Parathyroid adenoma (tissue), 2 donors: ENCODE data around the gene KLHL28.
A peak's percentile ranks its signal among the peaks of the same experiment; 100 is the strongest.

Experiments used
- H2AFZ ChIP-seq: fragments of 300-600 bp; sonication (generic); one replicate; pipeline ENCODE4 v1.7.0; 2017; ENCODE audit warnings: antibody characterized with exemption, mild to moderate bottlenecking
- H3K27ac ChIP-seq: fragments of 300-600 bp; sonication (generic); one replicate; pipeline ENCODE4 v1.7.0; 2017
- H3K27me3 ChIP-seq: fragments of 300-600 bp; sonication (generic); one replicate; pipeline ENCODE4 v1.7.0; 2017; ENCODE audit warnings: low read length; ENCODE audit not compliant: control insufficient read depth, insufficient read depth
- H3K36me3 ChIP-seq: fragments of 300-600 bp; sonication (generic); one replicate; pipeline ENCODE4 v1.7.0; 2017; ENCODE audit warnings: low read length; ENCODE audit not compliant: control insufficient read depth, insufficient read depth
- H3K4me1 ChIP-seq: fragments of 300-600 bp; sonication (generic); one replicate; pipeline ENCODE4 v1.7.0; 2017; ENCODE audit warnings: control low read depth
- H3K4me2 ChIP-seq: fragments of 300-600 bp; sonication (generic); one replicate; pipeline ENCODE4 v1.7.0; 2017; ENCODE audit warnings: low read length
- H3K4me3 ChIP-seq: fragments of 300-600 bp; sonication (generic); one replicate; pipeline ENCODE4 v1.7.0; 2017; ENCODE audit warnings: low read depth, low read length
- H3K79me2 ChIP-seq: fragments of 300-600 bp; sonication (generic); one replicate; pipeline ENCODE4 v1.7.0; 2017; ENCODE audit warnings: control low read depth
- H3K9ac ChIP-seq: fragments of 300-600 bp; sonication (generic); one replicate; pipeline ENCODE4 v1.7.0; 2017; ENCODE audit warnings: mild to moderate bottlenecking
- H3K9me3 ChIP-seq: fragments of 300-600 bp; sonication (generic); one replicate; pipeline ENCODE4 v1.7.0; 2017; ENCODE audit warnings: low read length; ENCODE audit not compliant: control insufficient read depth
- TF ChIP-seq, protein P1 (sequence below): fragments of 300-600 bp; sonication (generic); IDR thresholded peaks from one replicate; pipeline ENCODE4 v1.7.0; 2017; ENCODE audit warnings: antibody characterized with exemption, mild to moderate bottlenecking
- donor health status: primary hyperparathyroidism.

Gene KLHL28

DNA sequence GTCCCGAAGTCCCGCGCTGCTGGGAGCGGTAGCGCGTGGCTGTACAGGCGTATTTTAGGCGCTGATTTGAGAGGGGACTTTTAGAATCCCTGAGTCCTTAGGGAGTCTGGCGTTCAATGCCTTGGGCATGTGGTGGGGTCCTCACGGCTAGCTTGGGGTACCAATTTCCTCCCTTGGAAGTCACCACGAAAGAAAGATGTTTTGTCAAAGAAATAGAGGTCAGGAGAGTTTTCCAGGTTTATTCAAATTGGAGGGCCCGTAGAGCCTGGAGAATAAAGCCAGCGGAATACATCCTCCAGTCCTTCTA lies 63.9 kb downstream of the KLHL28 start:
- H3K4me3 ChIP-seq, result peak overlapping the region; percentile 87
- peak overlapping the region; percentile 93 for H3K9ac ChIP-seq
- peak overlapping the region; percentile 96 for H3K27ac ChIP-seq
- H3K79me2 ChIP-seq, result no peaks in the 10 kb centered on the region
- H3K36me3 ChIP-seq, result no peaks in the 10 kb centered on the region
- H3K4me1 ChIP-seq, result no peaks in the 10 kb centered on the region
- peak overlapping the region; percentile 75 for H3K4me2 ChIP-seq
- H3K9me3 ChIP-seq, result no peaks in the 10 kb centered on the region
- H2AFZ ChIP-seq, result peak overlapping the region; percentile 98
- no peaks in the 10 kb centered on the region for H3K27me3 ChIP-seq
- TF ChIP-seq, protein P1, sequence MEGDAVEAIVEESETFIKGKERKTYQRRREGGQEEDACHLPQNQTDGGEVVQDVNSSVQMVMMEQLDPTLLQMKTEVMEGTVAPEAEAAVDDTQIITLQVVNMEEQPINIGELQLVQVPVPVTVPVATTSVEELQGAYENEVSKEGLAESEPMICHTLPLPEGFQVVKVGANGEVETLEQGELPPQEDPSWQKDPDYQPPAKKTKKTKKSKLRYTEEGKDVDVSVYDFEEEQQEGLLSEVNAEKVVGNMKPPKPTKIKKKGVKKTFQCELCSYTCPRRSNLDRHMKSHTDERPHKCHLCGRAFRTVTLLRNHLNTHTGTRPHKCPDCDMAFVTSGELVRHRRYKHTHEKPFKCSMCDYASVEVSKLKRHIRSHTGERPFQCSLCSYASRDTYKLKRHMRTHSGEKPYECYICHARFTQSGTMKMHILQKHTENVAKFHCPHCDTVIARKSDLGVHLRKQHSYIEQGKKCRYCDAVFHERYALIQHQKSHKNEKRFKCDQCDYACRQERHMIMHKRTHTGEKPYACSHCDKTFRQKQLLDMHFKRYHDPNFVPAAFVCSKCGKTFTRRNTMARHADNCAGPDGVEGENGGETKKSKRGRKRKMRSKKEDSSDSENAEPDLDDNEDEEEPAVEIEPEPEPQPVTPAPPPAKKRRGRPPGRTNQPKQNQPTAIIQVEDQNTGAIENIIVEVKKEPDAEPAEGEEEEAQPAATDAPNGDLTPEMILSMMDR, result no peak

DNA sequence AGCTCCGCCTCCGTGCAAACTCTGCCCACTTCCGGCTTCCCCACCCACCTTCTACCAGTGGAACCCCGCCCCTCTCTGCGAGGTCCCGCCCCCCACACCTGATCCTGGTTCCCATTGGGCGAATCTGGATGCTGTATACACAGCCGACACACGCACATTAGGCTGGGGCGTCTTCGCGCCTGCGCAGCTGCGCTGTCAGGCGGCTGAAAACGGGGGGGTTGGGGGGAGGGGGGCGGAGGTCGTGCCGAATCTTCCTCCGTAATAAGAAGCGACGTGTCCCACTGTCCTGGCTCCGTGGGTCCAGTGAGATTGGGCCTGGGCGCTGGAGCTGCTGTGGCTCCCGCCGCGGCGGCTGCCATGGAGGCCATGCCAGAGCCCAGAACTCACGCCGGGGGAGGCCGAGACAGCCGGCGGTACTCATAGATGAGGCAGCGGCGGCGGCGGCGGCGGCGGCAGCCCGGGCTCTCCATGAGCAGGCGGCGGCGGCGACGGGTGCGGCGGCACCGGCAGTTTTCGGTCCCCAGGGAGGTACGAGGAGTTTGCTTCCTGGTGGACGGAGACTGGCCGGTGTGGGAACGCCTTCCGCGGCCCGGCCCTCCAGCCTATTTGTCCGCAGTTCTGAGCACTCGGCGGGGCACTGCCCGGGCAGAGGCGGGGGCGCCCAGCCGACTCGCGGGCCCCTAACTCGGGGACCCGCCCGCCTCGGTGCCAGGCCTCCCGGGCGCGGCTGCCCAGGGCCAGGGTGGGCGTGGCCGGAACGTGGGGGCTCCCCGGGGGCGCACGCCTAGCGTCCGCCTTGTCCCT lies 64.5 kb downstream of the KLHL28 start:
- H3K27ac ChIP-seq, result peak overlapping the region; percentile 96
- H3K4me1 ChIP-seq, result no peaks in the 10 kb centered on the region
- no peaks in the 10 kb centered on the region for H3K36me3 ChIP-seq
- H3K27me3 ChIP-seq, result no peaks in the 10 kb centered on the region
- peak overlapping the region; percentile 98 for H2AFZ ChIP-seq
- H3K9ac ChIP-seq, result peak overlapping the region; percentile 93
- H3K4me3 ChIP-seq, result peak overlapping the region; percentile 87
- no peaks in the 10 kb centered on the region for H3K79me2 ChIP-seq
- TF ChIP-seq, protein P1, result no peak
- no peaks in the 10 kb centered on the region for H3K9me3 ChIP-seq
- peak overlapping the region; percentile 75 for H3K4me2 ChIP-seq

DNA sequence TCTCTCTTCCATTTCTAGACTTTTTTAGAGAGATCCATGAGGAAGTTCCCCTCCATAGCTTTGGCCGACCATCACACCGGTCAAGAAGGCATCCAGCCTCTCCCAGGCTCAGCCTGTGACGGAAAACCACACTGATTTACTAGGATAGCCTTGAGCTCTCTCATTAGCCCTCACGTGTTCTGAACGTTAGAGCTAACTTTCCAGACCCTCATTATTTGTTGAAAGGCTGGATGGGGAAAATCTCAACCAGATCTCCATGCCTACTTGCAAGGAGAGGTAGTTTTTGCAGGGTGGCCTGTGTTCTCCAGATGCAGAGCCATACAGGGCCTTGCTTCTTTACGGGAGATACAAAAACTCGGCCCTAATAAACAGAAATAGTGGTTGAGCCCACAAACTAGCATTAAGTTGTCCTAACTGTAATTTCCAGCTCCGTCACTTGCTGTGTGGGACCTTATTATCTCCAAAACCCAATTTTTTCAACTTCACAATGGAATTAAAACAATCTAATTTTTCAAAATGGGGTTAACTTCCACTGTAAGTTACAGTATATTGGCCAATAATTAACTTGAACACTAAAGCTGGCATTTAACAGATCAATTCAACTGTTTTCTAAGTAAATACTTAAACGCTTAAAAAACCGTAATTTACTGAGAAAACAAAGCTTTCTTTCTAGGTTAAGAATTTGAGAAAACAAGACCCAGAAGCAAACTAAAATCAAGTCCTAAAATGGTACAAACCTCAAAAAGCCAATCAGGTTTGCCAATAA lies 65.3 kb downstream of the KLHL28 start:
- Histone ChIP-seq H3K9me3 (no peaks in the 10 kb centered on the region), H3K9ac (no peak overlapping the region), H3K79me2 (no peaks in the 10 kb centered on the region), H3K4me1 (no peaks in the 10 kb centered on the region), H3K27ac (peak overlapping the region; percentile 96), H3K36me3 (no peaks in the 10 kb centered on the region), H2AFZ (peak overlapping the region; percentile 98), H3K4me3 (peak overlapping the region; percentile 87), H3K27me3 (no peaks in the 10 kb centered on the region), H3K4me2 (peak overlapping the region; percentile 34)
- TF ChIP-seq, protein P1, result no peak

DNA sequence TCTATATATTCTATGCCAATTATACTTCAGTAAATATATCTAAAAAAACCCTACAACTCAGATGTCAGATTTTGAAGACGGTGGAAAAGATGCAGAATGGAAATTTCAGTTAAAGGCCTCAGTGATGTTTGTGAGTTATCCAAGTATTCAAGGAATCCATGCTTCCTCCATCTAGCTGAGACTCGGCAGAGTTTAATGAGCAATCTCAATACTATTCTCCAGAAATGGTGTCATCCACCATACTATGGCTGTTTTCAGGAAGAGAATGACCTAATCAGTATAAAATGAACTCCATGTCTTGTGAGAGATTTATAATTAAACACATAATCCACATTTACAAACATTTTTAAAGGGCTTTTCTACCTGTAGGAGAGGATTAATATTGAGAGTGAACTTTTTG lies 66.0 kb downstream of the KLHL28 start:
- no peaks in the 10 kb centered on the region for H3K36me3 ChIP-seq
- no peak overlapping the region for H3K9ac ChIP-seq
- H3K27me3 ChIP-seq, result no peaks in the 10 kb centered on the region
- H2AFZ ChIP-seq, result peak overlapping the region; percentile 98
- no peaks in the 10 kb centered on the region for H3K79me2 ChIP-seq
- H3K4me1 ChIP-seq, result no peaks in the 10 kb centered on the region
- H3K4me2 ChIP-seq, result no peak overlapping the region
- no peak overlapping the region for H3K27ac ChIP-seq
- H3K4me3 ChIP-seq, result no peak overlapping the region
- no peaks in the 10 kb centered on the region for H3K9me3 ChIP-seq
- TF ChIP-seq, protein P1, result no peak
